SK-N-SH treated with all-trans-retinoic acid at 6 μM for 48 hours (cell line): ENCODE measurements around the gene TMEM236.

ENCODE experiments used
- ATAC-seq: fragments of 200-7000 bp; cut with Tn5 transposase; 3 replicates; pipeline ENCODE4 v1.9.1; 2020; ENCODE audit warnings: mild to moderate bottlenecking, moderate library complexity
- ARNTL ChIP-seq: fragments of 450-650 bp; formaldehyde crosslinking; IDR thresholded peaks from 2 replicates; pipeline ENCODE4 v1.5.0; 2020; ENCODE audit warnings: low read depth, mild to moderate bottlenecking, moderate library complexity, borderline replicate concordance
- BACH2 ChIP-seq: fragments of 250-450 bp; sonication (Bioruptor Pico); IDR thresholded peaks from 2 replicates; pipeline ENCODE4 v1.9.0; 2021; ENCODE audit warnings: mild to moderate bottlenecking, borderline replicate concordance
- CSDC2 ChIP-seq: fragments of 250-450 bp; sonication (Bioruptor Pico); IDR thresholded peaks from 2 replicates; pipeline ENCODE4 v1.5.0; 2020; ENCODE audit warnings: mild to moderate bottlenecking, moderate library complexity
- ESRRG ChIP-seq: fragments of 250-450 bp; sonication (Bioruptor Pico); IDR thresholded peaks from 2 replicates; pipeline ENCODE4 v1.6.1; 2021; ENCODE audit warnings: mild to moderate bottlenecking
- GLIS3 ChIP-seq: fragments of 250-450 bp; sonication (Bioruptor Pico); IDR thresholded peaks from 2 replicates; pipeline ENCODE4 v1.5.0; 2020; ENCODE audit warnings: mild to moderate bottlenecking, moderate library complexity
- ISL1 ChIP-seq: fragments of 250-450 bp; sonication (Bioruptor Pico); IDR thresholded peaks from 2 replicates; pipeline ENCODE4 v2.1.2; 2022; ENCODE audit warnings: mild to moderate bottlenecking, moderate library complexity
- OSR1 ChIP-seq: fragments of 250-450 bp; sonication (Bioruptor Pico); IDR thresholded peaks from 2 replicates; pipeline ENCODE4 v1.8.0; 2022; ENCODE audit warnings: moderate library complexity, mild to moderate bottlenecking, inconsistent platforms
- PPARA ChIP-seq: fragments of 250-450 bp; sonication (Bioruptor Pico); IDR thresholded peaks from 2 replicates; pipeline ENCODE4 v1.5.0; 2020; ENCODE audit warnings: mild to moderate bottlenecking, borderline replicate concordance
- RARB ChIP-seq: fragments of 250-450 bp; sonication (Bioruptor Pico); IDR thresholded peaks from 2 replicates; pipeline ENCODE4 v1.8.0; 2021; ENCODE audit warnings: mild to moderate bottlenecking, moderate library complexity
- SNAI2 ChIP-seq: fragments of 250-450 bp; sonication (Bioruptor Pico); IDR thresholded peaks from 2 replicates; pipeline ENCODE4 v1.5.0; 2020; ENCODE audit warnings: mild to moderate bottlenecking, moderate library complexity
- TCF4 ChIP-seq: fragments of 250-450 bp; sonication (Bioruptor Pico); IDR thresholded peaks from 2 replicates; pipeline ENCODE4 v1.8.0; 2021; ENCODE audit warnings: mild to moderate bottlenecking, moderate library complexity, borderline replicate concordance
- TOX ChIP-seq: fragments of 250-450 bp; sonication (Bioruptor Pico); IDR thresholded peaks from 2 replicates; pipeline ENCODE4 v1.8.0; 2021; ENCODE audit warnings: mild to moderate bottlenecking, moderate library complexity, borderline replicate concordance
- ZC3H10 ChIP-seq: fragments of 250-450 bp; sonication (Bioruptor Pico); IDR thresholded peaks from 2 replicates; pipeline ENCODE4 v1.5.1; 2021; ENCODE audit warnings: mild to moderate bottlenecking, moderate library complexity
- ZFP3 ChIP-seq: fragments of 250-450 bp; sonication (Bioruptor Pico); IDR thresholded peaks from 2 replicates; pipeline ENCODE4 v1.5.0; 2020; ENCODE audit warnings: mild to moderate bottlenecking, moderate library complexity
- ZFP30 ChIP-seq: fragments of 450-650 bp; formaldehyde crosslinking; IDR thresholded peaks from 2 replicates; pipeline ENCODE4 v1.5.0; 2022; ENCODE audit warnings: mild to moderate bottlenecking, moderate library complexity
- ZNF565 ChIP-seq: fragments of 450-650 bp; formaldehyde crosslinking; conservative IDR thresholded peaks from 2 replicates; pipeline ENCODE4 v1.5.0; 2020; ENCODE audit warnings: low read depth, mild to moderate bottlenecking, moderate library complexity
- ZNF70 ChIP-seq: fragments of 450-650 bp; formaldehyde crosslinking; IDR thresholded peaks from 2 replicates; pipeline ENCODE4 v1.5.0; 2020; ENCODE audit warnings: mild to moderate bottlenecking, moderate library complexity
- ZNF8 ChIP-seq: fragments of 450-650 bp; formaldehyde crosslinking; IDR thresholded peaks from 2 replicates; pipeline ENCODE4 v1.5.0; 2020; ENCODE audit warnings: mild to moderate bottlenecking, moderate library complexity
- TF ChIP-seq, protein P1 (sequence below): fragments of 250-450 bp; sonication (Bioruptor Pico); IDR thresholded peaks from 2 replicates; pipeline ENCODE4 v1.8.0; 2020; ENCODE audit warnings: mild to moderate bottlenecking, moderate library complexity, borderline replicate concordance
- TF ChIP-seq, protein P2 (sequence below): fragments of 250-450 bp; sonication (Bioruptor Pico); IDR thresholded peaks from 2 replicates; pipeline ENCODE4 v1.5.1; 2021; ENCODE audit warnings: mild to moderate bottlenecking, moderate library complexity
- TF ChIP-seq, protein P3 (sequence below): fragments of 250-450 bp; sonication (Bioruptor Pico); IDR thresholded peaks from 2 replicates; pipeline ENCODE4 v1.8.0; 2021; ENCODE audit warnings: low read depth, mild to moderate bottlenecking, moderate library complexity, borderline replicate concordance
- TF ChIP-seq, protein P4 (sequence below): fragments of 250-450 bp; sonication (Bioruptor Pico); IDR thresholded peaks from 2 replicates; pipeline ENCODE4 v1.5.0; 2020; ENCODE audit warnings: mild to moderate bottlenecking, moderate library complexity

Gene TMEM236

DNA sequence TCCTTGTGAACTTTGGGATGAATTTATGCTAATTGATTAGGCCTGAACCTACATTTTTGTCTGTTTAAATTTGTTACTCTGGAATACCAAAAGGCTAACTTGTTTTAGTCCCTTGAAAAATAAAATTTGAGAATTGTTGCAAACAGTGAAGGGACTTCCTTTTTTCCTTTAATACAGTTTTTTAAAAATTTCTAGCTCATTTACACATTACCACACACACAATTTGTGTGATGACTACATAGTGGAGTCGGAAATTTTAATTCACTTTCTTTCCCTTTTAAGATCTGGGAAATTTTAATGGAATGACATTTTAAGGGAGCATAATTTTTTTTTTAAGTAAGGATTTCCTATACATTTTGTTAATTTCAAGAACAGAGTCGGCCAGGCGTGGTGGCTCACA, 8.6 kb upstream of the TMEM236 start:
- ATAC-seq = no peak

DNA sequence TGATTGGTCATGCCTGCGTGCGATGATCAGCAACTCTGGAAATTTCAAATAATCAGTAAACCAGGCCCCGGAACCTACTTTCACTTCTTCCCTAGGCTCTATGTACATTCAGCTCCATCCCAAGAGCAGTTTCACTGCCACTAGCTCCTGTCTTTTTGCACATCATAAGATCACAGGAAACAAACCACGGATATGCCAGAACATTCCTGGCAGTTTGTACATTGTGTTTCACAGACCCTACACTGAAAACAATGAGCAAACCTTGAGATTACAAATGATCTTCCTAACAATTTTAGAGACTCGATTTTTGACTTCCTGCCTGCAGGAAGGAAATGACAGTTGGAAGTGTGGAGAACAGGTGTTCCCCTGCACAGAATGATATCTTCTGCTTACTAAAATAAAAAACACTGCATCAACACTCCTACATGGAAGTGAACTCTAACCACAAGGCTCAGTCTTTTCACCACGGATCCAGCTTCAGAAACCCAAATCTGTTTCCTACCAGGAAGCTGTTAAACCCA, 7.6 kb upstream of the TMEM236 start:
- TF ChIP-seq ESRRG (CRISPR knock-in tag) = no peak
- TF ChIP-seq ISL1 (CRISPR knock-in tag) = no peak
- TF ChIP-seq, protein P1, sequence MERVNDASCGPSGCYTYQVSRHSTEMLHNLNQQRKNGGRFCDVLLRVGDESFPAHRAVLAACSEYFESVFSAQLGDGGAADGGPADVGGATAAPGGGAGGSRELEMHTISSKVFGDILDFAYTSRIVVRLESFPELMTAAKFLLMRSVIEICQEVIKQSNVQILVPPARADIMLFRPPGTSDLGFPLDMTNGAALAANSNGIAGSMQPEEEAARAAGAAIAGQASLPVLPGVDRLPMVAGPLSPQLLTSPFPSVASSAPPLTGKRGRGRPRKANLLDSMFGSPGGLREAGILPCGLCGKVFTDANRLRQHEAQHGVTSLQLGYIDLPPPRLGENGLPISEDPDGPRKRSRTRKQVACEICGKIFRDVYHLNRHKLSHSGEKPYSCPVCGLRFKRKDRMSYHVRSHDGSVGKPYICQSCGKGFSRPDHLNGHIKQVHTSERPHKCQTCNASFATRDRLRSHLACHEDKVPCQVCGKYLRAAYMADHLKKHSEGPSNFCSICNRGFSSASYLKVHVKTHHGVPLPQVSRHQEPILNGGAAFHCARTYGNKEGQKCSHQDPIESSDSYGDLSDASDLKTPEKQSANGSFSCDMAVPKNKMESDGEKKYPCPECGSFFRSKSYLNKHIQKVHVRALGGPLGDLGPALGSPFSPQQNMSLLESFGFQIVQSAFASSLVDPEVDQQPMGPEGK (CRISPR knock-in tag) = no peak
- no peak for TF ChIP-seq ZNF8 (CRISPR knock-in tag)
- TF ChIP-seq ZFP3 (CRISPR knock-in tag) = no peak
- TF ChIP-seq ZNF565 (CRISPR knock-in tag) = no peak
- no peak for TF ChIP-seq ZC3H10
- no peak for TF ChIP-seq GLIS3
- no peak for TF ChIP-seq CSDC2 (CRISPR knock-in tag)
- no peak for ATAC-seq

More for the DNA sequence above, 8.6 kb upstream of the TMEM236 start:
- no peak for TF ChIP-seq SNAI2
- TF ChIP-seq BACH2 (CRISPR knock-in tag) = no peak
- no peak for TF ChIP-seq ISL1 (CRISPR knock-in tag)
- no peak for TF ChIP-seq CSDC2 (CRISPR knock-in tag)
- no peak for TF ChIP-seq ZFP30 (CRISPR knock-in tag)
- TF ChIP-seq OSR1 (CRISPR knock-in tag) = no peak
- TF ChIP-seq, protein P1 (CRISPR knock-in tag) = no peak
- no peak for TF ChIP-seq TOX
- TF ChIP-seq ZNF565 (CRISPR knock-in tag) = no peak
- TF ChIP-seq PPARA (CRISPR knock-in tag) = no peak
- no peak for TF ChIP-seq ZNF70 (CRISPR knock-in tag)
- TF ChIP-seq, protein P2, sequence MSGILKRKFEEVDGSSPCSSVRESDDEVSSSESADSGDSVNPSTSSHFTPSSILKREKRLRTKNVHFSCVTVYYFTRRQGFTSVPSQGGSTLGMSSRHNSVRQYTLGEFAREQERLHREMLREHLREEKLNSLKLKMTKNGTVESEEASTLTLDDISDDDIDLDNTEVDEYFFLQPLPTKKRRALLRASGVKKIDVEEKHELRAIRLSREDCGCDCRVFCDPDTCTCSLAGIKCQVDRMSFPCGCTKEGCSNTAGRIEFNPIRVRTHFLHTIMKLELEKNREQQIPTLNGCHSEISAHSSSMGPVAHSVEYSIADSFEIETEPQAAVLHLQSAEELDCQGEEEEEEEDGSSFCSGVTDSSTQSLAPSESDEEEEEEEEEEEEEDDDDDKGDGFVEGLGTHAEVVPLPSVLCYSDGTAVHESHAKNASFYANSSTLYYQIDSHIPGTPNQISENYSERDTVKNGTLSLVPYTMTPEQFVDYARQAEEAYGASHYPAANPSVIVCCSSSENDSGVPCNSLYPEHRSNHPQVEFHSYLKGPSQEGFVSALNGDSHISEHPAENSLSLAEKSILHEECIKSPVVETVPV = no peak
- TF ChIP-seq, protein P3, sequence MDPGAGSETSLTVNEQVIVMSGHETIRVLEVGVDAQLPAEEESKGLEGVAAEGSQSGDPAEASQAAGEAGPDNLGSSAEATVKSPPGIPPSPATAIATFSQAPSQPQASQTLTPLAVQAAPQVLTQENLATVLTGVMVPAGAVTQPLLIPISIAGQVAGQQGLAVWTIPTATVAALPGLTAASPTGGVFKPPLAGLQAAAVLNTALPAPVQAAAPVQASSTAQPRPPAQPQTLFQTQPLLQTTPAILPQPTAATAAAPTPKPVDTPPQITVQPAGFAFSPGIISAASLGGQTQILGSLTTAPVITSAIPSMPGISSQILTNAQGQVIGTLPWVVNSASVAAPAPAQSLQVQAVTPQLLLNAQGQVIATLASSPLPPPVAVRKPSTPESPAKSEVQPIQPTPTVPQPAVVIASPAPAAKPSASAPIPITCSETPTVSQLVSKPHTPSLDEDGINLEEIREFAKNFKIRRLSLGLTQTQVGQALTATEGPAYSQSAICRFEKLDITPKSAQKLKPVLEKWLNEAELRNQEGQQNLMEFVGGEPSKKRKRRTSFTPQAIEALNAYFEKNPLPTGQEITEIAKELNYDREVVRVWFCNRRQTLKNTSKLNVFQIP (CRISPR knock-in tag) = no peak
- no peak for TF ChIP-seq TCF4 (CRISPR knock-in tag)
- no peak for TF ChIP-seq ZFP3 (CRISPR knock-in tag)
- no peak for TF ChIP-seq RARB (CRISPR knock-in tag)
- no peak for TF ChIP-seq ESRRG (CRISPR knock-in tag)
- TF ChIP-seq GLIS3 = no peak

DNA sequence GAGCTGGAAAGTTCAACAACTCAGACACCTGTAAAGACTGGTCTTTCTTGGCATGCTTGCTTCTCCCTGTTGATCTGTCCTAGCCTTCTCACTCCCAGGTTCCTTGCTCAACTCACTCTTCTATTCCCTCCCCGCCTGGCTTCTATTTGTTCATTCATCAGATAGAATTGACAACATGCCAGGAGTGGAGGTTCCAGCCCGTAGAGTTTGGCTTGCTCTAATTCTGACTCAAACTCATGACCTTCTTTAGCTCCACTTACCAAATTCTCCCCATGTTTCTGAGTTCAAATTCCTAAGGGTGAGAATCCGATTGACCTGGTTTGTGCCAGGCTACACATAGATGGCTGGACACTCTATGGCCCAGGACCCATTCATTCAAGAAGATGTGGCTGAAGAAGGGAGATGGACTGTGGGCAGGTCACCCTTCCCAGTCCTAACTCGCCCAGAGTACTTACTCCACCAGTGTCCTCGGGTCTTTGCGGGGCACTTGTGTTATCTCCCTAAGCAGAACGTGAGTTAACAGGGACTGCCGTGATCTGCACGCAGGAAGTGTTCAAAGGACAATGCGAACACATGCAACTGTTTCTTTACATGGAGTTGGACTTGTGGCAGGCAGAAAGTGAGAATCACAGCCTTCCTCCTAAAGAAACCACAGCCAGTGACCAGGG, 4.0 kb upstream of the TMEM236 start:
- no peak; the same call in 2 of the 3 replicates for ATAC-seq
- TF ChIP-seq CSDC2 (CRISPR knock-in tag) = no peak

DNA sequence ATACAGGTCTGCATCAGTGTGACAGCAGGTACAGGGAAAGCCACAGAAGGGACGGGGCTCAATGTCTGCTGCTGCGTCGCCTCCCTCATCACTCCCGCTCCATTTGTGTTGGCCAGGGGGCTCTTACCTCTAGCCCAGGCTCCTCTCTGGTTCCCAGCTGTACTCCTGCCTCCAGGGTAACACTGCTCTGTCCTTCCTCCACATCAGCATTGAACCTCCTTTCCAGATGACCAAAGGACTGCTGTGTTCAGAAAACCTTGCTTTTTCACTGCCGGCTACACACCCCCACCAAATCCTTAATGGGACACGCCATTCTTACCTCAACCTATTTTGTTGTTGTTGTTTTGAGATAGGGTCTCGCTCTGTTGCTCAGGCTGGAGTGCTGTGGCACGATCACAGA, 2.1 kb upstream of the TMEM236 start:
- TF ChIP-seq TOX (no peak), SNAI2 (no peak), CSDC2 (CRISPR knock-in tag) (no peak), ISL1 (CRISPR knock-in tag) (no peak), ARNTL (CRISPR knock-in tag) (no peak), BACH2 (CRISPR knock-in tag) (no peak), GLIS3 (no peak), OSR1 (CRISPR knock-in tag) (no peak), ZFP30 (CRISPR knock-in tag) (no peak), ESRRG (CRISPR knock-in tag) (no peak)
- TF ChIP-seq, protein P3 (CRISPR knock-in tag) = no peak
- TF ChIP-seq, protein P4, sequence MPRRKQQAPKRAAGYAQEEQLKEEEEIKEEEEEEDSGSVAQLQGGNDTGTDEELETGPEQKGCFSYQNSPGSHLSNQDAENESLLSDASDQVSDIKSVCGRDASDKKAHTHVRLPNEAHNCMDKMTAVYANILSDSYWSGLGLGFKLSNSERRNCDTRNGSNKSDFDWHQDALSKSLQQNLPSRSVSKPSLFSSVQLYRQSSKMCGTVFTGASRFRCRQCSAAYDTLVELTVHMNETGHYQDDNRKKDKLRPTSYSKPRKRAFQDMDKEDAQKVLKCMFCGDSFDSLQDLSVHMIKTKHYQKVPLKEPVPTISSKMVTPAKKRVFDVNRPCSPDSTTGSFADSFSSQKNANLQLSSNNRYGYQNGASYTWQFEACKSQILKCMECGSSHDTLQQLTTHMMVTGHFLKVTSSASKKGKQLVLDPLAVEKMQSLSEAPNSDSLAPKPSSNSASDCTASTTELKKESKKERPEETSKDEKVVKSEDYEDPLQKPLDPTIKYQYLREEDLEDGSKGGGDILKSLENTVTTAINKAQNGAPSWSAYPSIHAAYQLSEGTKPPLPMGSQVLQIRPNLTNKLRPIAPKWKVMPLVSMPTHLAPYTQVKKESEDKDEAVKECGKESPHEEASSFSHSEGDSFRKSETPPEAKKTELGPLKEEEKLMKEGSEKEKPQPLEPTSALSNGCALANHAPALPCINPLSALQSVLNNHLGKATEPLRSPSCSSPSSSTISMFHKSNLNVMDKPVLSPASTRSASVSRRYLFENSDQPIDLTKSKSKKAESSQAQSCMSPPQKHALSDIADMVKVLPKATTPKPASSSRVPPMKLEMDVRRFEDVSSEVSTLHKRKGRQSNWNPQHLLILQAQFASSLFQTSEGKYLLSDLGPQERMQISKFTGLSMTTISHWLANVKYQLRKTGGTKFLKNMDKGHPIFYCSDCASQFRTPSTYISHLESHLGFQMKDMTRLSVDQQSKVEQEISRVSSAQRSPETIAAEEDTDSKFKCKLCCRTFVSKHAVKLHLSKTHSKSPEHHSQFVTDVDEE (CRISPR knock-in tag) = no peak
- TF ChIP-seq, protein P2 = no peak
- ATAC-seq = no peak
